Testis (tissue), 2 donors: ENCODE data around the gene CACNA1E.

Experiments
- CTCF ChIP-seq, 3 experiments: fragments of 450-650 bp in 2 of 3; fragments of 200-600 bp in 1 of 3; sonication (generic) in 1 of 3; IDR thresholded peaks; one replicate each; pipeline ENCODE4 v1.5.1; 2016 to 2019; ENCODE audit warnings: antibody characterized with exemption in 3 of 3, mild to moderate bottlenecking in 2 of 3, moderate library complexity in 1 of 3
- POLR2A ChIP-seq: fragments of 450-650 bp; IDR thresholded peaks from one replicate; pipeline ENCODE4 v1.6.1; 2017; ENCODE audit warnings: antibody characterized with exemption, mild to moderate bottlenecking, moderate library complexity

DNA sequence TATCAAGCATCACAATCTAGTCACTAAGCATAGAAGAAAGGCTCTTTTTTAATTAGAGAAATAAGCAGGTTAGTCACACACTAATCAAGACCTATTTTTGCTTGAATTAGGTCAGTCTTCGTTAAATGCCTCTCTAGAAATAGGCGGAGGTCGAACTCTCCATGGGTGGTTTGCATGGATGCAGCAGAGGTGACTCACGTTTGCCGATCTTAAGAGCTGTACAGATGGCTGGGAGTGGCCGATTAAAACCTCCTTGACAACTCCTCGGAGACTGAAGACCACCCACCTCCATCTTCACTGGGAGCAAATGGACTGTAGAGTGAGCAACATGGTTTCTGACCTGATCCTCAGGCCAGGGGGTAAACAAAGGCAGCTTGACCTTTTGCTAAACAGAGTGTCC lies 328.9 kb downstream of the CACNA1E start:
- TF ChIP-seq POLR2A (no peak), CTCF (IDR thresholded peaks at IDR 0.05) (no peak)
